Measurements from ENCODE around the gene SIAH2.
A peak's percentile ranks its signal among the peaks of the same experiment; 100 is the strongest.

Gene SIAH2

GRCh38 chr3:150783920-150784746 is 21.2 kb upstream of the SIAH2 start:
- no peak overlapping the region for H3K4me3 ChIP-seq (ENCODE audit: low read depth, low read length)
- no peak for TF ChIP-seq CTCF (IDR thresholded peaks at IDR 0.05; ENCODE audit: low read depth, low read length, missing control alignments)
- in situ Hi-C loops (cut with HindIII; ENCODE audit: low pct_ligation_motif_present, low sequenced_read_pairs), result no loop called here
- no peaks in the 10 kb centered on the region for H3K36me3 ChIP-seq (replicated peaks)
- H3K27ac ChIP-seq, result peak overlapping the region; percentile 65
- peak; percentile 33 for DNase-seq
- no peaks in the 10 kb centered on the region for H3K27me3 ChIP-seq (replicated peaks)

- TF ChIP-seq CTCF (IDR thresholded peaks at IDR 0.05; ENCODE audit: low read depth, low read length, missing control alignments), result no peak
- no peaks in the 10 kb centered on the region for H3K27me3 ChIP-seq (replicated peaks)
- no peak overlapping the region for H3K4me3 ChIP-seq (ENCODE audit: low read depth, low read length)
- in situ Hi-C loops (cut with HindIII; ENCODE audit: low pct_ligation_motif_present, low sequenced_read_pairs), result no loop called here
- no peaks in the 10 kb centered on the region for H3K36me3 ChIP-seq (replicated peaks)
- H3K27ac ChIP-seq, result no peak overlapping the region
- DNase-seq, result no peak
Observed at GRCh38 chr3:150783316-150783715, 20.3 kb upstream of the SIAH2 start.

- DNase-seq, result no peak
- no peak overlapping the region for H3K27ac ChIP-seq
- no peak overlapping the region for H3K4me3 ChIP-seq (ENCODE audit: low read depth, low read length)
- no peaks in the 10 kb centered on the region for H3K36me3 ChIP-seq (replicated peaks)
- TF ChIP-seq CTCF (IDR thresholded peaks at IDR 0.05; ENCODE audit: low read depth, low read length, missing control alignments), result no peak
- in situ Hi-C loops (cut with HindIII; ENCODE audit: low pct_ligation_motif_present, low sequenced_read_pairs), result no loop called here
- no peaks in the 10 kb centered on the region for H3K27me3 ChIP-seq (replicated peaks)
Observed at GRCh38 chr3:150779402-150779858, 16.5 kb upstream of the SIAH2 start.

GRCh38 chr3:150778793-150779401 is 15.9 kb upstream of the SIAH2 start:
- DNase-seq, result no peak
- Histone ChIP-seq H3K27ac (no peak overlapping the region), H3K4me3 (ENCODE audit: low read depth, low read length) (no peak overlapping the region), H3K36me3 (replicated peaks) (no peaks in the 10 kb centered on the region), H3K27me3 (replicated peaks) (no peaks in the 10 kb centered on the region)
- in situ Hi-C loops (cut with HindIII; ENCODE audit: low pct_ligation_motif_present, low sequenced_read_pairs), result no loop called here
- TF ChIP-seq CTCF (IDR thresholded peaks at IDR 0.05; ENCODE audit: low read depth, low read length, missing control alignments), result no peak

- Histone ChIP-seq H3K36me3 (replicated peaks) (no peaks in the 10 kb centered on the region), H3K27ac (peak overlapping the region; percentile 20)
- TF ChIP-seq CTCF (IDR thresholded peaks at IDR 0.05; ENCODE audit: low read depth, low read length, missing control alignments), result no peak
Observed at GRCh38 chr3:150775001-150775599, 12.1 kb upstream of the SIAH2 start.

More at GRCh38 chr3:150775001-150775599, 12.1 kb upstream of the SIAH2 start:
- in situ Hi-C loops (cut with HindIII; ENCODE audit: low pct_ligation_motif_present, low sequenced_read_pairs), result no loop called here
- peak; percentile 61 for DNase-seq
- Histone ChIP-seq H3K27me3 (replicated peaks) (no peaks in the 10 kb centered on the region), H3K4me3 (ENCODE audit: low read depth, low read length) (no peak overlapping the region)

All from brain microvascular endothelial cell (primary cell).